HEK293 (cell line): ENCODE results near the gene RAB3B.
A peak's percentile ranks its signal among the peaks of the same experiment; 100 is the strongest.

Source experiments
- BCL6B ChIP-seq: fragments of 450-650 bp; formaldehyde crosslinking; IDR thresholded peaks from 2 replicates; pipeline ENCODE4 v1.5.1; 2017; ENCODE audit warnings: missing biosample characterization, missing genetic modification characterization
- EGR2 ChIP-seq: fragments of 450-650 bp; formaldehyde crosslinking; IDR thresholded peaks from 2 replicates; pipeline ENCODE4 v1.5.1; 2016; ENCODE audit warnings: low read depth, missing biosample characterization, missing genetic modification characterization
- KLF1 ChIP-seq: fragments of 450-650 bp; formaldehyde crosslinking; IDR thresholded peaks from 2 replicates; pipeline ENCODE4 v1.5.1; 2016; ENCODE audit warnings: missing biosample characterization, missing genetic modification characterization
- KLF8 ChIP-seq: fragments of 450-650 bp; formaldehyde crosslinking; IDR thresholded peaks from 2 replicates; pipeline ENCODE4 v1.5.1; 2016; ENCODE audit warnings: missing biosample characterization, missing genetic modification characterization
- OSR2 ChIP-seq: fragments of 450-650 bp; formaldehyde crosslinking; IDR thresholded peaks from 2 replicates; pipeline ENCODE4 v1.5.1; 2016; ENCODE audit warnings: missing biosample characterization, missing genetic modification characterization
- PRDM1 ChIP-seq: fragments of 450-650 bp; formaldehyde crosslinking; IDR thresholded peaks from 2 replicates; pipeline ENCODE4; 2016; ENCODE audit warnings: missing biosample characterization, missing genetic modification characterization
- REPIN1 ChIP-seq: fragments of 450-650 bp; formaldehyde crosslinking; IDR thresholded peaks from 2 replicates; pipeline ENCODE4 v1.5.1; 2017; ENCODE audit warnings: missing biosample characterization, missing genetic modification characterization, low read depth
- REST ChIP-seq: fragments of 450-650 bp; formaldehyde crosslinking; IDR thresholded peaks from 2 replicates; pipeline ENCODE4 v1.5.1; 2016; ENCODE audit warnings: missing biosample characterization, missing genetic modification characterization
- SP7 ChIP-seq: fragments of 450-650 bp; formaldehyde crosslinking; IDR thresholded peaks from 2 replicates; pipeline ENCODE4 v1.5.1; 2016; ENCODE audit warnings: missing biosample characterization, missing genetic modification characterization
- YY1 ChIP-seq: fragments of 450-650 bp; formaldehyde crosslinking; IDR thresholded peaks from 2 replicates; pipeline ENCODE4 v1.5.1; 2018; ENCODE audit warnings: missing biosample characterization, missing genetic modification characterization
- ZBTB49 ChIP-seq: fragments of 450-650 bp; formaldehyde crosslinking; IDR thresholded peaks from 2 replicates; pipeline ENCODE4 v1.5.1; 2016; ENCODE audit warnings: missing biosample characterization, missing genetic modification characterization, low read depth
- ZEB2 ChIP-seq: fragments of 450-650 bp; formaldehyde crosslinking; IDR thresholded peaks from 2 replicates; pipeline ENCODE4 v1.5.1; 2016; ENCODE audit warnings: missing biosample characterization, missing genetic modification characterization
- ZNF146 ChIP-seq: fragments of 450-650 bp; formaldehyde crosslinking; IDR thresholded peaks from 2 replicates; pipeline ENCODE4 v1.5.1; 2016; ENCODE audit warnings: missing biosample characterization, missing genetic modification characterization
- ZNF202 ChIP-seq: fragments of 450-650 bp; formaldehyde crosslinking; IDR thresholded peaks from 2 replicates; pipeline ENCODE4 v1.5.1; 2016; ENCODE audit warnings: missing biosample characterization, missing genetic modification characterization, borderline replicate concordance
- ZNF223 ChIP-seq: fragments of 450-650 bp; formaldehyde crosslinking; IDR thresholded peaks from 2 replicates; pipeline ENCODE4 v1.5.1; 2016; ENCODE audit warnings: missing biosample characterization, missing genetic modification characterization
- ZNF324 ChIP-seq: fragments of 450-650 bp; formaldehyde crosslinking; IDR thresholded peaks from 2 replicates; pipeline ENCODE4 v1.5.1; 2016; ENCODE audit warnings: missing biosample characterization, missing genetic modification characterization
- ZNF335 ChIP-seq: fragments of 450-650 bp; formaldehyde crosslinking; conservative IDR thresholded peaks from 2 replicates; pipeline ENCODE4 v1.5.1; 2016; ENCODE audit warnings: missing biosample characterization, missing genetic modification characterization
- ZNF354C ChIP-seq: fragments of 450-650 bp; formaldehyde crosslinking; IDR thresholded peaks from 2 replicates; pipeline ENCODE4 v1.5.1; 2016; ENCODE audit warnings: missing biosample characterization, missing genetic modification characterization, low read depth, borderline replicate concordance
- ZNF391 ChIP-seq: fragments of 450-650 bp; formaldehyde crosslinking; IDR thresholded peaks from 2 replicates; pipeline ENCODE4 v1.5.1; 2016; ENCODE audit warnings: low read depth, missing biosample characterization, missing genetic modification characterization, borderline replicate concordance
- ZNF398 ChIP-seq: fragments of 450-650 bp; formaldehyde crosslinking; IDR thresholded peaks from 2 replicates; pipeline ENCODE4 v1.5.1; 2017; ENCODE audit warnings: missing biosample characterization, missing genetic modification characterization
- ZNF426 ChIP-seq: fragments of 450-650 bp; formaldehyde crosslinking; IDR thresholded peaks from 2 replicates; pipeline ENCODE4 v1.5.1; 2017; ENCODE audit warnings: missing biosample characterization, missing genetic modification characterization, mild to moderate bottlenecking, inconsistent platforms, moderate library complexity
- ZNF629 ChIP-seq: fragments of 450-650 bp; formaldehyde crosslinking; IDR thresholded peaks from 2 replicates; pipeline ENCODE4 v1.5.1; 2017; ENCODE audit warnings: missing biosample characterization, missing genetic modification characterization
- ZNF76 ChIP-seq: fragments of 450-650 bp; formaldehyde crosslinking; IDR thresholded peaks from 2 replicates; pipeline ENCODE4; 2016; ENCODE audit warnings: low read depth, missing biosample characterization, missing genetic modification characterization, borderline replicate concordance
- TF ChIP-seq, protein P1 (sequence below): fragments of 450-650 bp; formaldehyde crosslinking; optimal IDR thresholded peaks from 2 replicates; pipeline ENCODE3; 2016; ENCODE audit warnings: missing biosample characterization, mild to moderate bottlenecking, missing genetic modification characterization
- TF ChIP-seq, protein P2 (sequence below): fragments of 450-650 bp; formaldehyde crosslinking; IDR thresholded peaks from 2 replicates; pipeline ENCODE4 v1.5.1; 2016; ENCODE audit warnings: missing biosample characterization, missing genetic modification characterization
- TF ChIP-seq, protein P3 (sequence below): fragments of 450-650 bp; formaldehyde crosslinking; IDR thresholded peaks from 2 replicates; pipeline ENCODE4 v1.5.1; 2016; ENCODE audit warnings: missing biosample characterization, missing genetic modification characterization

RAB3B gene

GRCh38 chr1:51878616-51879336, 111.7 kb downstream of the RAB3B start, which contains the start of gene NRDC (continued):
- TF ChIP-seq ZBTB49 (tag by site-specific recombination), result no peak
- peak; percentile 50 for TF ChIP-seq SP7 (tag by site-specific recombination)
- TF ChIP-seq, protein P1, sequence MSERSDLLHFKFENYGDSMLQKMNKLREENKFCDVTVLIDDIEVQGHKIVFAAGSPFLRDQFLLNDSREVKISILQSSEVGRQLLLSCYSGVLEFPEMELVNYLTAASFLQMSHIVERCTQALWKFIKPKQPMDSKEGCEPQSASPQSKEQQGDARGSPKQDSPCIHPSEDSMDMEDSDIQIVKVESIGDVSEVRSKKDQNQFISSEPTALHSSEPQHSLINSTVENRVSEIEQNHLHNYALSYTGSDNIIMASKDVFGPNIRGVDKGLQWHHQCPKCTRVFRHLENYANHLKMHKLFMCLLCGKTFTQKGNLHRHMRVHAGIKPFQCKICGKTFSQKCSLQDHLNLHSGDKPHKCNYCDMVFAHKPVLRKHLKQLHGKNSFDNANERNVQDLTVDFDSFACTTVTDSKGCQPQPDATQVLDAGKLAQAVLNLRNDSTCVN, result peak; percentile 72
- TF ChIP-seq ZNF629 (tag by site-specific recombination), result peak; percentile 99
- peak; percentile 93 for TF ChIP-seq ZNF76
- TF ChIP-seq, protein P2, sequence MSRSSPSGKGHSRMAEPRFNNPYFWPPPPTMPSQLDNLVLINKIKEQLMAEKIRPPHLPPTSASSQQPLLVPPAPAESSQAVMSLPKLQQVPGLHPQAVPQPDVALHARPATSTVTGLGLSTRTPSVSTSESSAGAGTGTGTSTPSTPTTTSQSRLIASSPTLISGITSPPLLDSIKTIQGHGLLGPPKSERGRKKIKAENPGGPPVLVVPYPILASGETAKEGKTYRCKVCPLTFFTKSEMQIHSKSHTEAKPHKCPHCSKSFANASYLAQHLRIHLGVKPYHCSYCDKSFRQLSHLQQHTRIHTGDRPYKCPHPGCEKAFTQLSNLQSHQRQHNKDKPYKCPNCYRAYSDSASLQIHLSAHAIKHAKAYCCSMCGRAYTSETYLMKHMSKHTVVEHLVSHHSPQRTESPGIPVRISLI (tag by site-specific recombination), result peak; percentile 78; the same call in 1 of the 2 replicates
- TF ChIP-seq REST (tag by site-specific recombination), result no peak; the same call in 1 of the 2 replicates
- TF ChIP-seq, protein P3, sequence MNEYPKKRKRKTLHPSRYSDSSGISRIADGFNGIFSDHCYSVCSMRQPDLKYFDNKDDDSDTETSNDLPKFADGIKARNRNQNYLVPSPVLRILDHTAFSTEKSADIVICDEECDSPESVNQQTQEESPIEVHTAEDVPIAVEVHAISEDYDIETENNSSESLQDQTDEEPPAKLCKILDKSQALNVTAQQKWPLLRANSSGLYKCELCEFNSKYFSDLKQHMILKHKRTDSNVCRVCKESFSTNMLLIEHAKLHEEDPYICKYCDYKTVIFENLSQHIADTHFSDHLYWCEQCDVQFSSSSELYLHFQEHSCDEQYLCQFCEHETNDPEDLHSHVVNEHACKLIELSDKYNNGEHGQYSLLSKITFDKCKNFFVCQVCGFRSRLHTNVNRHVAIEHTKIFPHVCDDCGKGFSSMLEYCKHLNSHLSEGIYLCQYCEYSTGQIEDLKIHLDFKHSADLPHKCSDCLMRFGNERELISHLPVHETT (tag by site-specific recombination), result peak; percentile 55; the same call in 1 of the 2 replicates
- no peak for TF ChIP-seq ZNF354C (tag by site-specific recombination)
- TF ChIP-seq ZNF202, result no peak
- TF ChIP-seq ZNF335 (tag by site-specific recombination), result peak; percentile 82
- 0 out of 2 replicates have a peak, but pooled peaks have one; percentile 11 for TF ChIP-seq ZNF146 (tag by site-specific recombination)
- TF ChIP-seq KLF1 (tag by site-specific recombination), result 0 out of 2 replicates have a peak, but pooled peaks have one; percentile 37
- TF ChIP-seq ZNF398, result peak; percentile 56; the same call in 1 of the 2 replicates
- TF ChIP-seq ZEB2 (tag by site-specific recombination), result peak; percentile 79
- TF ChIP-seq REPIN1 (tag by site-specific recombination), result peak; percentile 44; the same call in 1 of the 2 replicates
- TF ChIP-seq ZNF223 (tag by site-specific recombination), result no peak
- TF ChIP-seq ZNF324, result peak; percentile 32
- peak; percentile 70; the same call in 1 of the 2 replicates for TF ChIP-seq ZNF391
- no peak for TF ChIP-seq OSR2 (tag by site-specific recombination)
- peak; percentile 63; the same call in 1 of the 2 replicates for TF ChIP-seq EGR2 (tag by site-specific recombination)
- no peak for TF ChIP-seq ZNF426 (tag by site-specific recombination)
- TF ChIP-seq KLF8 (tag by site-specific recombination), result peak; percentile 67
- 0 out of 2 replicates have a peak, but pooled peaks have one; percentile 22 for TF ChIP-seq YY1 (tag by site-specific recombination)
- TF ChIP-seq BCL6B (tag by site-specific recombination), result peak; percentile 34; the same call in 1 of the 2 replicates
- TF ChIP-seq PRDM1 (tag by site-specific recombination), result peak; percentile 72
